Measurements from ENCODE around the gene SCNN1B.

The SCNN1B gene

DNA sequence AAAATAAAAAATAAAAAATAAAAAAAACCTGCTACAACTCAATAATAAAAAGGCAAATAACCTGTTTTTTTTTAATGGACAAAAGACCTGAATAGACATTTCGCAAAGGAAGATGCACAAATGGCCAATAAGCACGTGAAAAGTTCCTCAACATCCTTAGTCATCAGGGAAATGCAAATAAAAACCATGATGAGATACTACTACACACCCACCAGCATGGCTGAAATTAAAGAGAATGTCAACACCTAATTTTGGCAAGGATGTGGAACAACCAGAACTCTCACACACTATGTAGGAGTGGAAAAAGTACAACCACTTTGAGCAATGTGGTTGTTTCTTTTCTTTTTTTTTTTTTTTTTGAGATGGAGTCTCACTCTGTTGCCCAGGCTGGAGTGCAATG lies 126.2 kb downstream of the SCNN1B start:
- H3K27me3 ChIP-seq (ENCODE audit: insufficient read depth, poor library complexity, severe bottlenecking) = no peaks in the 10 kb centered on the region
- TF ChIP-seq, protein P1, sequence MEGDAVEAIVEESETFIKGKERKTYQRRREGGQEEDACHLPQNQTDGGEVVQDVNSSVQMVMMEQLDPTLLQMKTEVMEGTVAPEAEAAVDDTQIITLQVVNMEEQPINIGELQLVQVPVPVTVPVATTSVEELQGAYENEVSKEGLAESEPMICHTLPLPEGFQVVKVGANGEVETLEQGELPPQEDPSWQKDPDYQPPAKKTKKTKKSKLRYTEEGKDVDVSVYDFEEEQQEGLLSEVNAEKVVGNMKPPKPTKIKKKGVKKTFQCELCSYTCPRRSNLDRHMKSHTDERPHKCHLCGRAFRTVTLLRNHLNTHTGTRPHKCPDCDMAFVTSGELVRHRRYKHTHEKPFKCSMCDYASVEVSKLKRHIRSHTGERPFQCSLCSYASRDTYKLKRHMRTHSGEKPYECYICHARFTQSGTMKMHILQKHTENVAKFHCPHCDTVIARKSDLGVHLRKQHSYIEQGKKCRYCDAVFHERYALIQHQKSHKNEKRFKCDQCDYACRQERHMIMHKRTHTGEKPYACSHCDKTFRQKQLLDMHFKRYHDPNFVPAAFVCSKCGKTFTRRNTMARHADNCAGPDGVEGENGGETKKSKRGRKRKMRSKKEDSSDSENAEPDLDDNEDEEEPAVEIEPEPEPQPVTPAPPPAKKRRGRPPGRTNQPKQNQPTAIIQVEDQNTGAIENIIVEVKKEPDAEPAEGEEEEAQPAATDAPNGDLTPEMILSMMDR (IDR thresholded peaks at IDR 0.05; ENCODE audit: insufficient read depth, low read length) = no peak
- TF ChIP-seq, protein P2, sequence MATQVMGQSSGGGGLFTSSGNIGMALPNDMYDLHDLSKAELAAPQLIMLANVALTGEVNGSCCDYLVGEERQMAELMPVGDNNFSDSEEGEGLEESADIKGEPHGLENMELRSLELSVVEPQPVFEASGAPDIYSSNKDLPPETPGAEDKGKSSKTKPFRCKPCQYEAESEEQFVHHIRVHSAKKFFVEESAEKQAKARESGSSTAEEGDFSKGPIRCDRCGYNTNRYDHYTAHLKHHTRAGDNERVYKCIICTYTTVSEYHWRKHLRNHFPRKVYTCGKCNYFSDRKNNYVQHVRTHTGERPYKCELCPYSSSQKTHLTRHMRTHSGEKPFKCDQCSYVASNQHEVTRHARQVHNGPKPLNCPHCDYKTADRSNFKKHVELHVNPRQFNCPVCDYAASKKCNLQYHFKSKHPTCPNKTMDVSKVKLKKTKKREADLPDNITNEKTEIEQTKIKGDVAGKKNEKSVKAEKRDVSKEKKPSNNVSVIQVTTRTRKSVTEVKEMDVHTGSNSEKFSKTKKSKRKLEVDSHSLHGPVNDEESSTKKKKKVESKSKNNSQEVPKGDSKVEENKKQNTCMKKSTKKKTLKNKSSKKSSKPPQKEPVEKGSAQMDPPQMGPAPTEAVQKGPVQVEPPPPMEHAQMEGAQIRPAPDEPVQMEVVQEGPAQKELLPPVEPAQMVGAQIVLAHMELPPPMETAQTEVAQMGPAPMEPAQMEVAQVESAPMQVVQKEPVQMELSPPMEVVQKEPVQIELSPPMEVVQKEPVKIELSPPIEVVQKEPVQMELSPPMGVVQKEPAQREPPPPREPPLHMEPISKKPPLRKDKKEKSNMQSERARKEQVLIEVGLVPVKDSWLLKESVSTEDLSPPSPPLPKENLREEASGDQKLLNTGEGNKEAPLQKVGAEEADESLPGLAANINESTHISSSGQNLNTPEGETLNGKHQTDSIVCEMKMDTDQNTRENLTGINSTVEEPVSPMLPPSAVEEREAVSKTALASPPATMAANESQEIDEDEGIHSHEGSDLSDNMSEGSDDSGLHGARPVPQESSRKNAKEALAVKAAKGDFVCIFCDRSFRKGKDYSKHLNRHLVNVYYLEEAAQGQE (IDR thresholded peaks at IDR 0.05; ENCODE audit: insufficient replicate concordance, low read depth) = no peak
- no peak overlapping the region for H3K4me3 ChIP-seq (replicated peaks; ENCODE audit: insufficient read depth, low read length)
- no peak for DNase-seq (ENCODE audit: low read depth in 1 of 2, low spot score in 1 of 2)
- no peak overlapping the region for H3K27ac ChIP-seq (replicated peaks)
